Kidney (tissue), 14 donors: ENCODE measurements around the gene MANSC1. TPM values are rescaled to one million over a fixed set of nuclear protein-coding genes. Genes with fewer than 3 reads are reported as not detected.

Source experiments
- DNase-seq, 5 donors: peaks; one replicate each; pipeline ENCODE4 v3.0.0-alpha.2; 2013 to 2020
- FAIRE-seq: peaks from 2 replicates; lab custom pipeline; 2012; peaks lifted over from hg19 to GRCh38; lab: Jason Lieb, UNC
- H3K27ac ChIP-seq, 2 donors: one replicate each; pipeline ENCODE4 v1.7.0; 2013; ENCODE audit warnings: low read depth in 2 of 2, low read length in 2 of 2, inconsistent platforms in 1 of 2
- H3K27me3 ChIP-seq: one replicate; pipeline ENCODE4 v1.7.1; 2013; ENCODE audit warnings: low read length, inconsistent platforms; ENCODE audit not compliant: control insufficient read depth, insufficient read depth
- H3K36me3 ChIP-seq, 3 donors: one replicate each; pipeline versions ENCODE4 v1.7.0 to v1.7.1; 2013; ENCODE audit warnings: low read length in 3 of 3, control low read depth in 1 of 3, inconsistent platforms in 1 of 3; ENCODE audit not compliant: insufficient read depth in 3 of 3, control insufficient read depth in 2 of 3
- H3K4me1 ChIP-seq, 3 donors: one replicate each; pipeline versions ENCODE4 v1.7.0 to v1.7.1; 2013; ENCODE audit warnings: low read length in 3 of 3, inconsistent platforms in 1 of 3, low read depth in 1 of 3; ENCODE audit not compliant: control insufficient read depth in 2 of 3, insufficient read depth in 2 of 3
- H3K4me3 ChIP-seq, 3 donors: one replicate each; pipeline versions ENCODE4 v1.7.0 to v1.8.1; 2013; ENCODE audit warnings: low read length in 3 of 3, control low read depth in 1 of 3, inconsistent platforms in 1 of 3
- H3K9ac ChIP-seq, 3 donors: one replicate each; pipeline versions ENCODE4 v1.7.0 to v1.7.1; 2013; ENCODE audit warnings: low read length in 3 of 3, control low read depth in 1 of 3, inconsistent platforms in 1 of 3
- H3K9me3 ChIP-seq, 3 donors: one replicate each; pipeline versions ENCODE4 v1.7.0 to v1.7.1; 2013; ENCODE audit warnings: low read length in 3 of 3, control low read depth in 1 of 3, inconsistent platforms in 1 of 3; ENCODE audit not compliant: control insufficient read depth in 2 of 3, insufficient read depth in 1 of 3
- CTCF ChIP-seq: IDR thresholded peaks from 3 replicates; pipeline ENCODE4 v1.5.1; 2012; ENCODE audit warnings: mild to moderate bottlenecking, moderate library complexity, borderline replicate concordance; ENCODE audit not compliant: insufficient read depth; ENCODE audit errors: extremely low read depth
- intact Hi-C: fragments of 100-400 bp; cut with DNase I; formaldehyde crosslinking; loops from one replicate; pipeline ENCODE4 v1.11.1; 2022
- polyA plus RNA-seq: library from polyadenylated mRNA; stranded (reverse); fragments of 350-450 nt; fragmentation: Illumina TruSeq; extraction: RNeasy Lipid Tissue Mini Kit (QIAGEN cat#74804); gene quantifications from one replicate; pipeline ENCODE4 v1.2.3, GENCODE V29; 2014; ENCODE audit warnings: low read depth, low replicate concordance; ENCODE audit not compliant: insufficient read depth
- total RNA-seq: library from RNA; stranded (reverse); fragmentation: NEBNext Ultra II Directional; extraction: Animal tissue kit (Norgen Biotek cat#: 25700); gene quantifications from one replicate; pipeline ENCODE4 v1.2.1, GENCODE V29; 2021
- donor health status: control.
- donor health status: control.
- donor health status: control.
- donor health status: control.
- donor health status: control.
- donor health status: DM: yes; HTN: yes; CAD: no.
- donor health status: Normal renal cell carcinoma (clear cell type).

The MANSC1 gene
- total and polyA plus RNA-seq, 2 donors from 2014 or later: 14.1 to 38.7 TPM

- H3K36me3 ChIP-seq: no peaks in the 10 kb centered on the region
- peak overlapping the region in 1 of 3 donors; percentile 91 for H3K4me3 ChIP-seq
- FAIRE-seq: no peak
- H3K27me3 ChIP-seq: no peaks in the 10 kb centered on the region
- no peak overlapping the region for H3K27ac ChIP-seq
- H3K9me3 ChIP-seq: no peaks in the 10 kb centered on the region
- no peak for TF ChIP-seq CTCF
- H3K4me1 ChIP-seq: no peaks in the 10 kb centered on the region
- intact Hi-C loops: no loop called here
- peak overlapping the region in 1 of 3 donors; percentile 91 for H3K9ac ChIP-seq
- DNase-seq: no peak
Observed at GRCh38 chr12:12358528-12358927, 8.5 kb upstream of the MANSC1 start.

GRCh38 chr12:12357719-12358461, 7.8 kb upstream of the MANSC1 start:
- Histone ChIP-seq H3K27me3 (no peaks in the 10 kb centered on the region), H3K4me3 (peak overlapping the region; percentile 79 to 91 (median 89)), H3K9ac (peak overlapping the region; percentile 76 to 93 (median 91)), H3K9me3 (no peaks in the 10 kb centered on the region), H3K36me3 (no peaks in the 10 kb centered on the region), H3K27ac (peak overlapping the region; percentile 95 to 98), H3K4me1 (no peaks in the 10 kb centered on the region)
- FAIRE-seq: no peak
- intact Hi-C loops: no loop called here
- no peak for TF ChIP-seq CTCF
- peak in 2 of 5 donors; percentile 18 to 74 for DNase-seq

GRCh38 chr12:12356896-12357718, 7.1 kb upstream of the MANSC1 start, which contains the start of gene BORCS5:
BORCS5 (plus strand) TSS chr12:12357078; CDS start chr12:12357452, 374 bp downstream.
- intact Hi-C loops: no loop called here
- Histone ChIP-seq H3K27me3 (no peaks in the 10 kb centered on the region), H3K27ac (peak within 1 kb of the TSS; percentile 95 to 98), H3K9ac (peak within 1 kb of the TSS; percentile 76 to 93 (median 91)), H3K9me3 (no peaks in the 10 kb centered on the region), H3K4me1 (no peaks in the 10 kb centered on the region), H3K36me3 (no peaks in the 10 kb centered on the region), H3K4me3 (peak within 1 kb of the TSS; percentile 79 to 91 (median 89))
- peak; percentile 94 to 99 (median 97) for DNase-seq
- no peak for TF ChIP-seq CTCF
- FAIRE-seq: peak; percentile 41
